Neural progenitor cell (in vitro differentiated cells): Measurements from ENCODE around the gene SAP30L. TPM values are rescaled to one million over a fixed set of nuclear protein-coding genes. Genes with fewer than 3 reads are reported as not detected.

ENCODE experiments used
- DNase-seq: peaks from one replicate; pipeline ENCODE4 v3.0.0-alpha.2; 2016; ENCODE audit warnings: low spot score
- H2AFZ ChIP-seq: fragments of 200-600 bp; sonication (generic); replicated peaks from 2 replicates; pipeline ENCODE4 v1.6.1; 2016; ENCODE audit warnings: antibody characterized with exemption
- H3F3A ChIP-seq: fragments of 200-600 bp; sonication (generic); 2 replicates; pipeline ENCODE4 v1.6.1; 2016; ENCODE audit warnings: antibody characterized with exemption, low read depth
- H3K27ac ChIP-seq: fragments of 200-600 bp; sonication (generic); 2 replicates; pipeline ENCODE4 v1.5.1; 2016; ENCODE audit warnings: mild to moderate bottlenecking
- H3K27me3 ChIP-seq: fragments of 200-600 bp; sonication (generic); 2 replicates; pipeline ENCODE4 v1.6.1; 2016; ENCODE audit warnings: mild to moderate bottlenecking, moderate library complexity
- H3K36me3 ChIP-seq: fragments of 200-600 bp; sonication (generic); 2 replicates; pipeline ENCODE4 v1.5.1; 2016
- H3K4me1 ChIP-seq: fragments of 200-600 bp; sonication (generic); 2 replicates; pipeline ENCODE4 v1.6.1; 2016; ENCODE audit warnings: mixed run types
- H3K4me2 ChIP-seq: fragments of 200-600 bp; sonication (generic); 2 replicates; pipeline ENCODE4 v1.6.1; 2016
- H3K4me3 ChIP-seq: fragments of 200-600 bp; sonication (generic); 2 replicates; pipeline ENCODE4 v1.5.1; 2016
- H3K79me2 ChIP-seq: fragments of 200-600 bp; sonication (generic); 2 replicates; pipeline ENCODE4 v1.6.1; 2016; ENCODE audit warnings: low read depth
- H3K9ac ChIP-seq: fragments of 200-600 bp; sonication (generic); 2 replicates; pipeline ENCODE4 v1.6.1; 2016
- H3K9me3 ChIP-seq: fragments of 200-600 bp; sonication (generic); 2 replicates; pipeline ENCODE4 v1.5.1; 2016; ENCODE audit warnings: low read depth
- H4K20me1 ChIP-seq: fragments of 200-600 bp; sonication (generic); 2 replicates; pipeline ENCODE4 v1.6.1; 2016; ENCODE audit warnings: low read depth
- H3K27ac Mint-ChIP-seq: 3 replicates; pipeline ENCODE4 v1.8.0; 2021; ENCODE audit warnings: mixed read lengths
- H3K27me3 Mint-ChIP-seq: 2 replicates; pipeline ENCODE4 v1.8.0; 2022; ENCODE audit warnings: low read depth, mild to moderate bottlenecking, inconsistent platforms, moderate library complexity, mixed read lengths; ENCODE audit not compliant: insufficient read depth
- H3K36me3 Mint-ChIP-seq: 3 replicates; pipeline ENCODE4 v1.8.0; 2021; ENCODE audit warnings: mixed read lengths
- H3K4me1 Mint-ChIP-seq: 3 replicates; pipeline ENCODE4 v1.8.0; 2021; ENCODE audit warnings: mixed read lengths
- H3K4me3 Mint-ChIP-seq: 3 replicates; pipeline ENCODE4 v1.8.0; 2021; ENCODE audit warnings: mild to moderate bottlenecking, moderate library complexity, mixed read lengths
- H3K9me3 Mint-ChIP-seq: 3 replicates; pipeline ENCODE4 v1.8.0; 2020; ENCODE audit warnings: mixed read lengths
- EZH2 ChIP-seq: fragments of 200-600 bp; sonication (generic); IDR thresholded peaks from 2 replicates; pipeline ENCODE4 v1.6.1; 2017; ENCODE audit warnings: antibody characterized with exemption, mild to moderate bottlenecking, moderate library complexity
- EZH2phosphoT487 ChIP-seq: fragments of 200-600 bp; sonication (generic); IDR thresholded peaks from 2 replicates; pipeline ENCODE4 v1.6.1; 2017; ENCODE audit warnings: antibody characterized with exemption
- total RNA-seq: library from RNA; depleted of rRNA; stranded (reverse); fragments of >200 nt; gene quantifications from 2 replicates; pipeline ENCODE4 v1.2.3, GENCODE V29; 2015; ENCODE audit warnings: low replicate concordance
- TF ChIP-seq, protein P1 (sequence below): fragments of 200-600 bp; sonication (generic); IDR thresholded peaks from 2 replicates; pipeline ENCODE4 v1.5.1; 2017; ENCODE audit warnings: antibody characterized with exemption, mild to moderate bottlenecking

The SAP30L gene
- total RNA-seq, 1 donor from 2014 or later: 13.2 TPM

GRCh38 chr5:154509784-154510555 lies 64.2 kb downstream of the SAP30L start:
- peaks cover 8% of the 10 kb centered on the region for H3K4me1 ChIP-seq
- H3K27me3 Mint-ChIP-seq: peaks cover 10% of the 10 kb centered on the region
- no peaks in the 10 kb centered on the region for H3K9me3 ChIP-seq
- no peaks in the 10 kb centered on the region for H3K36me3 Mint-ChIP-seq
- no peak overlapping the region for H3K4me2 ChIP-seq
- no peaks in the 10 kb centered on the region for H3K36me3 ChIP-seq
- TF ChIP-seq EZH2 (no peak), EZH2phosphoT487 (no peak)
- TF ChIP-seq, protein P1, sequence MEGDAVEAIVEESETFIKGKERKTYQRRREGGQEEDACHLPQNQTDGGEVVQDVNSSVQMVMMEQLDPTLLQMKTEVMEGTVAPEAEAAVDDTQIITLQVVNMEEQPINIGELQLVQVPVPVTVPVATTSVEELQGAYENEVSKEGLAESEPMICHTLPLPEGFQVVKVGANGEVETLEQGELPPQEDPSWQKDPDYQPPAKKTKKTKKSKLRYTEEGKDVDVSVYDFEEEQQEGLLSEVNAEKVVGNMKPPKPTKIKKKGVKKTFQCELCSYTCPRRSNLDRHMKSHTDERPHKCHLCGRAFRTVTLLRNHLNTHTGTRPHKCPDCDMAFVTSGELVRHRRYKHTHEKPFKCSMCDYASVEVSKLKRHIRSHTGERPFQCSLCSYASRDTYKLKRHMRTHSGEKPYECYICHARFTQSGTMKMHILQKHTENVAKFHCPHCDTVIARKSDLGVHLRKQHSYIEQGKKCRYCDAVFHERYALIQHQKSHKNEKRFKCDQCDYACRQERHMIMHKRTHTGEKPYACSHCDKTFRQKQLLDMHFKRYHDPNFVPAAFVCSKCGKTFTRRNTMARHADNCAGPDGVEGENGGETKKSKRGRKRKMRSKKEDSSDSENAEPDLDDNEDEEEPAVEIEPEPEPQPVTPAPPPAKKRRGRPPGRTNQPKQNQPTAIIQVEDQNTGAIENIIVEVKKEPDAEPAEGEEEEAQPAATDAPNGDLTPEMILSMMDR: no peak
- no peak overlapping the region for H3K27ac ChIP-seq
- DNase-seq: no peak
- H3K79me2 ChIP-seq: no peaks in the 10 kb centered on the region
- no peak overlapping the region for H3K4me3 ChIP-seq
- no peaks in the 10 kb centered on the region for H3K27me3 ChIP-seq
- peaks cover 9% of the 10 kb centered on the region for H3K4me1 Mint-ChIP-seq
- no peaks in the 10 kb centered on the region for H3K9me3 Mint-ChIP-seq
- peak overlapping the region; percentile 4 for H2AFZ ChIP-seq
- H3K9ac ChIP-seq: no peak overlapping the region
- H3K4me3 Mint-ChIP-seq: no peak overlapping the region
- no peak overlapping the region for H3K27ac Mint-ChIP-seq
- no peaks in the 10 kb centered on the region for H3F3A ChIP-seq
- H4K20me1 ChIP-seq: no peaks in the 10 kb centered on the region

Other genes with a start within 250 kb of the SAP30L start
- gene HAND1, start 32.2 kb downstream of the SAP30L start, total RNA-seq: not detected in 2 replicates